ENCODE data around the gene ARHGEF25.
"Not testable (repeated sequence)": the region's sequence is repeated elsewhere in the genome, so short reads cannot be mapped to it uniquely, and the experiment has no call there.

ARHGEF25 gene

GRCh38 chr12:57661376-57661775 lies 50.1 kb downstream of the ARHGEF25 start:
- DNase-seq, result no peak
- in situ Hi-C loops (cut with MboI; ENCODE audit: low pct_unique_long_range_greater_than_20kb, low sequenced_read_pairs), result no loop called here

GRCh38 chr12:57665066-57665820 lies 54.0 kb downstream of the ARHGEF25 start:
- DNase-seq; in situ Hi-C loops (cut with MboI; ENCODE audit: low pct_unique_long_range_greater_than_20kb, low sequenced_read_pairs): not testable (repeated sequence)
